Activated CD8-positive, alpha-beta memory T cell treated with anti-CD3 and anti-CD28 coated beads, Interleukin-2, amount 50 U/mL, for 1 hour (primary cell): Measurements from ENCODE around the gene RNF168.
"Not testable (repeated sequence)": the region's sequence is repeated elsewhere in the genome, so short reads cannot be mapped to it uniquely, and the experiment has no call there.

Experiments used
- DNase-seq: peaks from one replicate; pipeline ENCODE4 v3.0.0-alpha.2; 2020; ENCODE audit errors: extremely low read depth

RNF168 gene

GRCh38 chr3:196463804-196464203 lies 39.8 kb downstream of the RNF168 start:
- no peak for DNase-seq

DNA sequence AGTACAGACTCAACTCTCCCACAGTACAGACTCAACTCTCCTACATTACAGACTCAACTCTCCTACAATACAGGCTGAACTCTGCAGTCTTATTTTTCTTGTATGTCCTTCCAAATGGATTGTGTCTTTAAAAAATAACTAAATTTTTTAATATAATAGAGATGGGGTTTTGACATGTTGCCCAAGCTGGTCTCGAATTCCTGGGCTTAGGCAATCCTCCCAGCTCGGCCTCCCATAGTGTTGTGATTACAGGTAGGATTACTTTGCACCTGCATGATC lies 40.2 kb downstream of the RNF168 start:
- DNase-seq: no peak

DNA sequence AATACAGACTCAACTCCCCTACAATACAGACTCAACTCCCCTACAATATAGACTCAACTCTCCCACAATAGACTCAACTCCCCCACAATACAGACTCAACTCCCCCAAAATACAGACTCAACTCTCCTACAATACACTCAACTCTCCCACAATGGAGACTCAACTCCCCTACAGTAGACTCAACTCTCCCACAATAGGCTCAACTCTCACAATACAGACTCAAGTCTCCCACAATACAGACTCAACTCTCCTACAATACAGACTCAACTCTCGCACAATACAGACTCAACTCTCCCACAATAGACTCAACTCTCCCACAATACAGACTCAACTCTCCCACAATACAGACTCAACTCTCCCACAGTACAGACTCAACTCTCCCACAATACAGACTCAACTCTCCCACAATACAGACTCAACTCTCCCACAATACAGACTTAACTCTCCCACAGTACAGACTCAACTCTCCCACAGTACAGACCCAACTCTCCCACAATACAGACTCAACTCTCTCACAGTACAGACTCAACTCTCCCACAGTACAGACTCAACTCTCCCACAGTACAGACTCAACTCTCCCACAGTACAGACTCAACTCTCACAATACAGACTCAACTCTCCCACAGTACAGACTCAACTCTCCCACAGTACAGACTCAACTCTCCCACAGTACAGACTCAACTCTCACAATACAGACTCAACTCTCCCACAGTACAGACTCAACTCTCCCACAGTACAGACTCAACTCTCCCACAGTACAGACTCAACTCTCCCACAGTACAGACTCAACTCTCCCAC lies 40.7 kb downstream of the RNF168 start:
- not testable (repeated sequence) for DNase-seq

- no peak for DNase-seq
These were observed 45.5 kb downstream of the RNF168 start for GRCh38 chr3:196458063-196458462.

DNA sequence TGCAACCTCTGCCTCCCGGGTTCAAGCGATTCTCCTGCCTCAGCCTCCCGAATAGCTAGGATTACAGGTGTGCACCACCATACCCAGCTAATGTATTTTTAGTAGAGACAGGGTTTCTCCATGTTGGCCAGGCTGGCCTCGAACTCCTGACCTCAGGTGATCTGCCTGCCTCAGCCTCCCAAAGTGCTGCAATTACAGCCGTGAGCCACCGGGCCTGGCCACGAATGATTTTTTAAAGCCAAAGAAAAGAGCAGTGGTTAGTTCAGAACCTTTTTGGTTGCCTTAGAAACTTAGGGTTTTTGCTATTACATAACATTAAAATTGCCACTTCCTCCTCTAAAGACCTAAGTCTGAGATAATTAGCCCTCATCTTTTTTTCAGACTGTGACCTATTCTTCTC lies 46.1 kb downstream of the RNF168 start:
- not testable (repeated sequence) for DNase-seq

DNA sequence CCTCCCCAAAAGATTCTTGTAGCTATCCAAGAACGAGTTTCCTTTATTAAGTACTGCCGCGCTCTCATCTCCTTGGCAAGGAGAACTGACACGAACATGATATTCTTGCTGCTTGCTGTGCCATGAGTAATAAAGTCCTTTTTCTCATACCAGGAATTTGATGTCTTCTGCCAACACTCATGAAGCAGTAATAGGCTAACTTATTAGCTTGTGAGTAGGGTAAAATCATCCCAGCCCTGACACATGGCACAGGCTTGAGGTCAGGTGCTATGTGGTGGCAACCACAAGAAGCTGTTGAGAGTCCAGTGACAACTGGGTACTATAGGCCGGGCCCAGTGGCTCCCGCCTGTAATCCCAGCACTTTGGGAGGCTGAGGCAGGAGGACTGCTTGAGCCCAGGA lies 48.6 kb downstream of the RNF168 start:
- DNase-seq: no peak

DNA sequence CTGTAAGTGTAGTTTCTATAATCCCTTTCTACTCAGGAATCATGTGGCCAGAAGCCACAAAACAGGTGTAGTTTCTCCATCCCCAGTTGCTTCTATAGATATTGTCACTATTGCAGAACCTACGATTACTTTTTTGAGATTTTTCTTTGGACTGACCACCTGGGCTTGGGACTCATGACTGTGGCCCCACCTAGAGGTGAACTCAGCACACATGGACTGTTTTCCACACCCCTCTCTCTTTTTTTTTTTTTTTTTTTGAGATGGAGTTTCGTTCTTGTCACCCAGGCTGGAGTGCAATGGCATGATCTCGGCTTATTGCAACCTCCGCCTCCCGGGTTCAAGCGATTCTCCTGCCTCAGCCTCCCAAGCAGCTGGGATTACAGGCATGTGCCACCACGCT lies 58.2 kb downstream of the RNF168 start:
- not testable (repeated sequence) for DNase-seq

GRCh38 chr3:196444500-196444894 lies 59.1 kb downstream of the RNF168 start:
- no peak for DNase-seq

DNA sequence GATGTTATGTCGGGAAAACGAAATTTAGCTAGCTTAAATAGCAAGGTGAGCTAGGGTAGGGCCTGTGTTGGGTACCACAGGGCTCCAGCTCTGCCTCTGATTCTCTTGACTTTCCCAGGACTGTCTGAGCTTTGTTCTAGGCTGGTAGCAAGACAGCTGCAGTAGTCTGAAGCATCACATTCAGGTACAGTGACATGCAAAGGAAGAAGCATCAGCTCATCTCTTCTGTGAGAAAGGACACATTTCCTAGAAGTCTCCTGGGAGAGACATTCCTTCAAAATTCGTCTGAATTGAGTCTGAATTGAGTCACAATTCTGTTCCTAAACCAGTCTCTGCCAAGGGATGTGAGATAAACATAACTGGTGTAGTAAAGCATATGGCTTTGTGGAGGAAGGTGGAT lies 62.9 kb downstream of the RNF168 start:
- no peak for DNase-seq

DNA sequence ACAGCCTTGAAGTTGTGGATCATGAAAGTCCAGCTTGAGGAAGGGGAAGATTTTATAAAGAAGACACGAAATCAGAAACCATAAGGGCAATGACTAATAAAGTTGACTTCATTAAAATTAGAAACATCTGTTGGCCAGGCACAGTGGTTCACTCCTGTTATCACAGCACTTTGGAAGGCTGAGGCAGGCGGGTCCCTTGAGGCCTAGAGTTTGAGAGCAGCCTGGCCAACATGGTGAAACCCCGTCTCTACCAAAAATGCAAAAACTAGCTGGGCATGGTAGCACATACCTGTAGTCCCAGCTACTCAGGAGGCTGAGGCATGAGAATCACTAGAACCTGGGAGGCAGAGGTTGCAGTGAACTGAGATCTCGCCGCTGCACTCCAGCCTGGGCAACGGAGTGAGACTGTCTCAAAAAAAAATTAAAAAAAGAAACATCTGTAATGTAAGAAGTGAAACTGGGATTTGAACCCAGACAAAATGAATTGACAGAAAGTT lies 63.5 kb downstream of the RNF168 start:
- no peak for DNase-seq

DNA sequence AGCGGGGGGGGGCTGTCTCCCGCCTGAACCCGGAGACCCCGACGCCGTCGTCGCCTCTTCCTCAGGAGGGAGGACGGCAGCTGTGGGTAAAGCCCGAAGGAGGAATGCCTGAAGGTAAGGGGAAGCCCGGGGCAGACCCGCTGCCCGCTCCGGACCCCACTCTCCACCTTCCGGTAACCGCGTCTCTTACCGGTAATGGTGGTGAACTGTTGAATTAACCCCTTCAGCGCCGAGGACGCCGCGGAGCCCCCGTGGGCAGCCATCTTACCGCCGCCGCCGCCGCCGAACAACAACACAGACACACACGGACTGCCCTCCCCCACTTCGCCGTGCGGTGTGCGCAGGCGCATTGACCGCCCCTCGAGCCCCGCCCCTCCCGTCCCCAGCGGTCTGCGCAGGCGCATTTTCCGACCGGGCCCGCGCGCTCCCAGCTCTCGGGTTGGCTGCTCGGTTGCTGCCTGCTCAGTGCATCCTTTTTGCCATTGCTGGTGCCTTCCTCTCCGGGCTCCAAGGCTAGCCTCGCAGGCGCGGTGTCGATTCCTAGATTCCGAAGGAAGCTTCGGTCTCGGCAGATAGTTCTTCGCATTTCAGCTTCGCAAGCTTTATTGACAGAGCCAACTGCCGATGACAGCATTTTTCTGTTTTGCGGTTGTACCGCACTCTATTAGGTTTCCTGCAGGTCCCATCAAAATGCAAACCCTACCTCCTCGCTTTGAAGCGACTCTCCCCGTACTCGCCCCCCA lies 71.3 kb downstream of the RNF168 start, which contains the start of gene UBXN7:
Gene UBXN7 (minus strand): TSS at position 291 of the 743 bp plus-strand sequence. CDS start 28 bp downstream, at position 263.
- peak; percentile 86 for DNase-seq

- no peak for DNase-seq
These were observed 72.1 kb downstream of the RNF168 start for GRCh38 chr3:196431181-196432136.

GRCh38 chr3:196428041-196428440 lies 75.5 kb downstream of the RNF168 start:
- DNase-seq: no peak

GRCh38 chr3:196424421-196424820 lies 79.1 kb downstream of the RNF168 start:
- DNase-seq: not testable (repeated sequence)

DNA sequence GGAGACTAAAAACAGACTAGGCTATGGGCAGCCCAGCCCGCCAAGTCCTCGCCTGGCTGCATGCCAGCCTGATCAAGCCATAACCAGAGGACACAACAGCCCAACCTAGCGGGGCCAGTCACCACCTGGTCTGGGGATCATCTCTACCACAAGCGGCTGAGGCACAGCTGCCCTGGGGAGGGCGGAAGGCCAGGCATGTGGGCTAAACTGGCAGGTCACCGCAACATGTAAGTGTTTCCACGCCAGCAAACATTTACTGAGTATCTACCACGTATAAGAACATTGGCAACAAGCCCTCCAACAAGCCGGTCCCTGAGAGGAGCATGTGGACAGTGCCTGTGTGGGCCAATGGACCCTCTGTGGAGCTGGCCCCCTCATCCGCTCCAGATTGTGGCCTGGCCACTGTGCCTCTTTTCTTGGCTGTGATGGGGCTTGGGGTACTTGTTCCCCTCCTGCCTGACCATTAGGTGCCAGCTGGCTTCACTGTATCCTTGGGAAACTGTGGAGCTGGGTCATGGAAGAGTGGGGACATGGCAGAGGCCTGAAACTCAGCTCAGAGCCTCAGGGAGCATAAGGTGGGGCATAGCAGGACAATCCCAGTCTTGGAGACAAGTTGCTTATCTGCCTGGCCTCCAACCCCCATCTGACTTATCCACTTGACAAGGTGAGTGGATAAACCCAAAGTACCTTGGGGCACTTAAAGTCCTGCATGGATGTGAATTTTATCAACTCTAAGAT lies 80.4 kb downstream of the RNF168 start:
- DNase-seq: no peak

GRCh38 chr3:196421668-196422067 lies 81.9 kb downstream of the RNF168 start:
- DNase-seq: not testable (repeated sequence)

DNA sequence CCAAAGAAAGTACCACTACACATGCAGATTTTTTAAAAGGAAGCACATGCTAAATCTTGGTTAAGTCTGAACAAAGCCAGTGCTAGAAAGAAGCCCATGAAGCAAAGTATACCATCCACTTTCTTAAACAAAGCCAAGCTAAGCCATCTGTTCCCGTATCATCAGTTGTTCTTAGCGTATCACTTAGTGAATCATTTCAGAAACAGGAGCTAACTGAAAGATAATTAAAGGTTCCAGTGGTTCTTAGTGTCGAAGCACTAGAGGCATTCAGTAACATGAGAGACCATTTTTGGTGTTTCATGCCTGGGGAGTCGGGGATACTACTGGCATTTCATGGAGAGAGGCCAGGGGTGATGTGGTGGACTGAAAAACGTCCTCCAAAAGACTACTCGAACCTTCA lies 84.2 kb downstream of the RNF168 start:
- DNase-seq: no peak
